ENCODE data around the gene KRTAP4-12.
"Not testable (repeated sequence)": the region's sequence is repeated elsewhere in the genome, so short reads cannot be mapped to it uniquely, and the experiment has no call there.

Gene KRTAP4-12

GRCh38 chr17:41151525-41151924 lies 27.5 kb upstream of the KRTAP4-12 start:
- DNase-seq (ENCODE audit: extremely low read depth, low read depth) = no peak
- no peak for TF ChIP-seq CTCF (IDR thresholded peaks at IDR 0.05; ENCODE audit: low read depth, low read length, missing control alignments)
- no peak overlapping the region for H3K4me3 ChIP-seq (replicated peaks; ENCODE audit: low read depth, low read length)

GRCh38 chr17:41150026-41150425 lies 26.0 kb upstream of the KRTAP4-12 start:
- no peak for TF ChIP-seq CTCF (IDR thresholded peaks at IDR 0.05; ENCODE audit: low read depth, low read length, missing control alignments)
- no peak for DNase-seq (ENCODE audit: extremely low read depth, low read depth)
- no peak overlapping the region for H3K4me3 ChIP-seq (replicated peaks; ENCODE audit: low read depth, low read length)

- no peak for DNase-seq (ENCODE audit: extremely low read depth, low read depth)
- TF ChIP-seq CTCF (IDR thresholded peaks at IDR 0.05; ENCODE audit: low read depth, low read length, missing control alignments) = no peak
- no peak within 1 kb of the TSS for H3K4me3 ChIP-seq (replicated peaks; ENCODE audit: low read depth, low read length)
Observed at GRCh38 chr17:41149652-41149985, 25.6 kb upstream of the KRTAP4-12 start, which contains the start of gene KRTAP4-5. Gene KRTAP4-5, minus strand, starts transcription at chr17:41149825. Its CDS starts 58 bp downstream, at chr17:41149767.

- DNase-seq (ENCODE audit: extremely low read depth, low read depth); H3K4me3 ChIP-seq (replicated peaks; ENCODE audit: low read depth, low read length): not testable (repeated sequence)
Observed at GRCh38 chr17:41148971-41149651, 25.1 kb upstream of the KRTAP4-12 start.

DNA sequence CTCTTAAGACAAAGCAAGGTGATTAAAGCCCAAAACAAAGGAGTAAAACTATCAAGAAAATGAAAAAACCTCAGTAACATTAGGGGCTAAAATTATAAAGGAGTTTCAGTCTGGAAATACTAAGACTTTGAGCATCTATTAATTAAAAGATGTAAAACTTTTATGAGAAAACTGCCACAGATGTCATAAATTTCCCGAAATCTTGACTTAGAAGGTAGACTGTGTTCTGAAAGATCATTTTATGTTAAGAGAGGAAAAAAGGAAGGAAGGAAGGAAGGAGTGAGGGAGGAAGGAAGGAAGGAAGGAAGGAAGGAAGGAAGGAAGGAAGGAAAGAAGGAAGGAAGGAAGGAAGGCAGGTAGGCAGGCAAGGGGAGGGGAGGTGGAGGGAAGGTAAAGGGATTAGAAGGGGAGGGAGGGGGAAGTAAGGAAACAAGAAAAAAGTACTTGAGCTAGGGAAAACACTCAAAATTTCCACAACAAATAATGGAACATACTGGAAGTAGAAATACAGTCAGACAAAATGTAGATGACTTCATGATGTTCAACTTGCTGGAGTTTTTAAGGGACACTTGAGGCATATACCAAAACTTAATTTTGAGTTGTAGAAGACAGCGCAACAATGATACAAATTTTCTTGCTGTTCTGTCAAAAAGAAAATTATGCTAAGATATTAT lies 23.7 kb upstream of the KRTAP4-12 start:
- DNase-seq (ENCODE audit: extremely low read depth, low read depth) = no peak
- TF ChIP-seq CTCF (IDR thresholded peaks at IDR 0.05; ENCODE audit: low read depth, low read length, missing control alignments) = no peak
- no peak overlapping the region for H3K4me3 ChIP-seq (replicated peaks; ENCODE audit: low read depth, low read length)

GRCh38 chr17:41145261-41145660 lies 21.3 kb upstream of the KRTAP4-12 start:
- no peak overlapping the region for H3K4me3 ChIP-seq (replicated peaks; ENCODE audit: low read depth, low read length)
- no peak for TF ChIP-seq CTCF (IDR thresholded peaks at IDR 0.05; ENCODE audit: low read depth, low read length, missing control alignments)
- DNase-seq (ENCODE audit: extremely low read depth, low read depth) = no peak

GRCh38 chr17:41144846-41145245 lies 20.9 kb upstream of the KRTAP4-12 start:
- no peak overlapping the region for H3K4me3 ChIP-seq (replicated peaks; ENCODE audit: low read depth, low read length)
- TF ChIP-seq CTCF (IDR thresholded peaks at IDR 0.05; ENCODE audit: low read depth, low read length, missing control alignments) = no peak
- no peak for DNase-seq (ENCODE audit: extremely low read depth, low read depth)

Data from HFF-Myc (cell line).